ENCODE measurements around the gene PCK2.

PCK2 gene

DNA sequence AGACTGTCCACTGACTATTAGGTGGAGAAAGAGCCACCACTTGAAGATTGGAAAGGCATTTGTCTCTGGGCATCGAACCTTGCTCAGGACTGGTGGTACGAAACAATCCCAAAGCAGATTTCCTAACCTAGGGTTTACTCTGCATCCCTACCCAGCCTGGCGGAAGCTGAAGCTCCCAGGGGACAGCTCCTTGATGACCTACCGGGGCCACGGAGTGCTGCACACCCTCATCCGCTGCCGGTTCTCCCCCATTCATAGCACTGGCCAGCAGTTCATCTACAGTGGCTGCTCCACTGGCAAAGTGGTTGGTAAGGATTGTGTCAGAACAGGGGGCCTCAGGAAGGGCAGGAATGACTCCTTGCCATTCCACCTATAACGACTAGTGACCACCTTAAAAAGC is 27.1 kb downstream of the PCK2 start:
- no peak for DNase-seq

DNA sequence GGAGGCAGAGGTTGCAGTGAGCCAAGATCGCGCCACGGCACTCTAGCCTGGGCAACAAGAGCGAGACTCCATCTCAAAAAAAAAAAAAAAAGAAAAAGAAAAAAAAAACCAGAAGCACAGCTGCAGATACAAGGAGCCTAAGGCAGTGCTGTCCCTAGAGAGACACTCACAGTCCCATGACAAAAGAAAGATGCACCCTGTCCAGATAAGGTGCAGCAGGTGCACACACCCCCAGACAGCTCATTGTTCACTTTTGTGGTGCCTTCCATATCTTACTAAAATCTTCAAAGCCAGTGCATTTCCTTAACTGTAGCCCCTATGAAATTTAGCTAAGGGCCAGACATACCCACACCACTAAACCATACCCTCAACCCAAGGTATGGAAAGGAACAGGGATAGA is 28.3 kb downstream of the PCK2 start:
- no peak for DNase-seq

DNA sequence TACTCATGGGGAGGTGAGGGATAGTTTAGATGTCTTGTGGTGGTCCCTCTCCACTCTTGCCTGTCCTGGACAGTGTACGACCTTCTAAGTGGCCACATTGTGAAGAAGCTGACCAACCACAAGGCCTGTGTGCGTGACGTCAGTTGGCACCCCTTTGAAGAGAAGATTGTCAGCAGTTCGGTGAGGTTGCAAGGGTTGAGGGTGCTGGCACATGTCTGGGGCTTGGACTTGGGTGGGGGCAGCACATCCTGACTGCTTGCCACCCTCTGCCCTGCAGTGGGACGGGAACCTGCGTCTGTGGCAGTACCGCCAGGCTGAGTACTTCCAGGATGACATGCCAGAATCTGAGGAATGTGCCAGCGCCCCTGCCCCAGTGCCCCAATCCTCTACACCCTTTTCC is 28.8 kb downstream of the PCK2 start:
- no peak for DNase-seq

DNA sequence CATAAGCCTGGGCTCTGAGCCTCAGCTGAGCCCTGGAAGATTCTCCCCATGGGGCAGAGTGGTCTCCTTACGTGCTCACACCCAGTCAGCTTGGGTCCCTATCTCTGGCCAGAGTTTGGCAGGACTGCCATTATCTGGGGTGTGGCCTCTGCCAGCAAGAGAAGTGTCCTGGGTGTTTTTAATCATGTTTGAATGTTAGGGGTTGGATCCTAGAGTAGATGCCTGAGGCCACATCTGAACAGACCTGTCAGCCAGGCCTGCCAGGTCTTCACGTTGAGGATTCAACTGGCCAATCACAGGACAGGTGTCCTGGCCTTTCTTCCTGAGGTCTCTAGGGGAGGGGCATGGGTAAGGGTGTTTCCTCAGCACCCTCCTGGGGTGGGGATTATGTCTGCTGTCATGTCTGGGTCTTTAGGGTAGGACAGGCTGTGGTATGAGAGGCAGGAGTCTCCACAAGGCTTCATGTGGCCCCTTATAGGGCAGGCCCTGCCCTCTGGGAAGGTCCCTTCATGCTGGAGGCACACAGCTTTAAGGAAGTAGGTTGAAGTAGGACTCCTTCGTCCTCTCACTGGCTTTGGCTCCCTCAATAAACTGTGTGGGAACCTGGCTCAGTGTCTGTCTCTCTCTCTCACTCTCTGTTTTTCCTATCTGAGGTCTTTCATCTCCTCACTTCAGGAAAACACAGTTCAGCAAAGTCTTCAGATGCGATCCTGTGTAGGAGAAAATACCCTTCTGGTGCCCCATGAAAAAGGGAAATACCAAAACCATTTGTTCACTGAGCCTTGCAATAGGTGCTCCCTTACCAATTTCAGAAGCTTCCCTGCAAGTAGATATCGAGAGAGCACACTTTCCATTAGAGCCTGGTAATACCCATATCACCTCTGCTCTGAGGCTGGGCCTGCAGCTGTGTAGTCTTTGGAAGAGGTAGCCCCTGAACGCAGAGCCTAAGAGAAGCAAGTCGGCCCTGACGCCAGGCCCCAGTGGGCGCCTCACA is 29.6 kb downstream of the PCK2 start:
- DNase-seq: no peak

DNA sequence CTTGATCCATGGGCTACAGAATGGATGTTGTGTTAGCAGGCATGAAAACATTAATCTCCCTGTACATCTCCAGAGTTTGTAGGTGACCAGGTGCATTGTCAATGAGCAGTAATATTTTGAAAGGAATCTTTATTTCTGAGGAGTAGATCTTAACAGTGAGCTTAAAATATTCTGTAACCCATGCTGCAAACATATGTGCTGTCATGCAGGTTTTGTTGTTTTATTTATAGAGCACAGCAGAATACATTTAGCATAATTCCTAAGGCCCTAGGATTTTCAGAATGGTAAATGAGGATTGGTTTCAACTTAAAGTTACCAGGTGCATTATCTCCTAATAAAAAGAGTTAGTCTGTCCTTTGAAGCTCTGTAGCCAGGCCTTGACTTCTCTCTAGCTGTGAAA is 32.8 kb downstream of the PCK2 start:
- DNase-seq: no peak

DNA sequence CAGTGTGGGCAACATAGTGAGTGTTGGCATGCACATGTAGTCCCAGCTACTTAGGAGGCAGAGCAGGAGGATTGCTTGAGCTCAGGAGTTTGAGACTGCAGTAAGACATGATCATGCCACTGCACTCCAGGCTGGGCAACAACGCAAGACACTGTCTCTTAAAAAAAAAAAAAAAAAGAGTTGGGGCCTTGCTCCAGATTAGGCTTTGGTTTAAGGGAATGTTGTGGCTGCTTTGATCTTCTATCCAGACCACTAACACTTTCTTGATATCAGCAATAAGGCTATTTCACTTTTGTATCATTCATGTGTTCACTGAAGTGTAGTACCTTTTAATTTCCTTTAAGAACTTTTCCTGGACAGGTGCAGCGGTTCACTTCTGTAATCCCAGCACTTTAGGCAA is 33.6 kb downstream of the PCK2 start:
- DNase-seq: no peak

DNA sequence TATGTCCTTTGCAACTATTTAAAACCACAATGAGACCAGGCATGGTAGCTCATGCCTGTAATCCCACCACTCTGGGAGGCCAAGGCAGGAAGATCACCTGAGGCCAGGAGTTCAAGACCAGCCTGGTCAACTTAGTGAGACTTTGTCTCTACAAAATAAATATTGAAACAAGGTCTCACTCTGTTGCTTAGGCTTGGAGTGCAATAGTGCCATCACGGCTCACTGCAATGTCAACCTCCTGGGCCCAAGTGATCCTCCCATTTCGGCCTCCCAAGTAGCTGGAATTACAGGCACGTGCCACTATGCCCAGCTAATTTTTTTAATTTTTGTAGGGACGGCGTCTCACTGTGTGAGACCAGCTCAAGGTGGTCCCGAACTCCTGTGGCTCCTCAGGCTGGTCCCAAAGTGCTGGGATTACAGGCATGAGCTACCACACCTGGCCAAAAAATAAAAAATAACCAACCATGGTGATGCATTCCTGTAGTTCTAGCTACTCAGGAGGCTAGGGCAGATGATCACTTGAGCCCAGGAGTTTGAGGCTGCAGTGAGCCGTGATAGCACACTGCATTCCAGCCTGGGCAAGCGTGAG is 35.4 kb downstream of the PCK2 start:
- DNase-seq: no peak

DNA sequence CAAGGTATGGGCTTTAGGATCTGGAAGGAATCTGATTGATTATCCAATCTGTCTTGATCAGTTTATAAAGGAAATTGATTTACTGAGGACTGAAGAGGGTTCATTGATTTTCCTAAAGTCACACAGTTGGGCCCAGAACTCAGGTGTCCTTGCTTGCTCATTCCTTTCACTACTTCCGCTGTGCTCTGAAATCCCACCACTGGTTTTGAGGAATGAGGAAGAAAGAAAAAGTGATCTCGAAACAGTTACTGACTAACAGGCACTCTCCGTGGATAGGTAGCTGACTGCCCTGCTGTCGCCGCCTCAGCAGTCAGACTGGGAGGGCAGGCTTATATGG is 36.2 kb downstream of the PCK2 start, which contains the start of gene FITM1:
FITM1 (plus strand) TSS at position 280 of the 337 bp plus-strand sequence. CDS start 905 bp downstream, outside the sequence.
- DNase-seq: no peak

DNA sequence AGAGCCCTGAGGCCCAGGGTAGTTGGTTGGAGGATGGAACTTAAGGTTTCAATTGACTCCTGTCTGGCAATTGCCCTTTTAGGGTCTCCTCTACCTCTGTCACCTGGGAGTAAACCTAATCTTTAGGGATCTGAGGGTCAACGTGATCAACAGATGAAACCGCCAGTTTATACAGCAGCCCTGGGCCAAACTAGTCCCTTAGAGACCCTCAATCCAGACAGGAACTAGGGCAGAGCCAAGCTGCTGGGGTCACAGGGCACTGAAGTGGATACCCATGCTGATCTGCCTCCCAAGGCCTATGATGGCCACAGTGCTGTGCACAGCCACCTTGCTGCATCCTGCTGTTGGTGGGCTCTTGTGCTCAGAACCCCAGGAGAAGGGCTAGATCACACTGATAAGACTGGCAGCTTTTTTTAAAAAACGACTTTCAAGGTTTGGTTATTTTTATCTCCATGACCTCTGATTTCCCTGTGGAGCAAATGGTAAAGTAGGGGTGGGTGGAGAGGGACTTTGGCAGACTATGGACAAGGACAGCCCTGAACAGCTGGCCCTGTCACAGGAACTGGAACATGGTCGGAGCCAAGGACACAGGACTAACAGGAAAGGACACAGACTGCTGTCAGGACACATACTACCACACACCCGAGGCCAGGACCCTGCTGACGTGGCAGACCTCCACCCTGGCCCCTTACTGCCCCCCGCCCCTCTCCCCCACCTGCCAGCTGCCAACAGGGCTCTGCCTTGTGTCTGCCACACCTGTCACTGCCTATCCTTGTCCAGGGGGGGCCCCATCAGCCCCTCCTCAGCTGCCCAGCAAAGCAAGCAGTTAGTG is 36.8 kb downstream of the PCK2 start:
- DNase-seq: no peak

DNA sequence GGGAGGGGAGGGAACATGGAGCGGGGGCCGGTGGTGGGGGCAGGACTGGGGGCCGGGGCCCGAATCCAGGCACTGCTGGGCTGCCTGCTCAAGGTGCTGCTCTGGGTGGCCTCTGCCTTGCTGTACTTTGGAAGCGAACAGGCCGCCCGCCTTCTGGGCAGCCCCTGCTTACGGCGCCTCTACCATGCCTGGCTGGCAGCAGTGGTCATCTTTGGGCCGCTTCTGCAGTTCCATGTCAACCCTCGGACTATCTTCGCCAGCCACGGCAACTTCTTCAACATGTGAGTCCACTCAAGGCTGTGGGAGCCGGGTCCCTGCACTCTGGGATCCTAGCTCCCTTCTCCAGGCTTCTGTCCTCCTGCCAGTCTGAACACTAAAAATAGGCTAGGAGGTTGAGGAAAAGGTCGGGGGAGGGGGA is 37.4 kb downstream of the PCK2 start:
- DNase-seq: no peak

DNA sequence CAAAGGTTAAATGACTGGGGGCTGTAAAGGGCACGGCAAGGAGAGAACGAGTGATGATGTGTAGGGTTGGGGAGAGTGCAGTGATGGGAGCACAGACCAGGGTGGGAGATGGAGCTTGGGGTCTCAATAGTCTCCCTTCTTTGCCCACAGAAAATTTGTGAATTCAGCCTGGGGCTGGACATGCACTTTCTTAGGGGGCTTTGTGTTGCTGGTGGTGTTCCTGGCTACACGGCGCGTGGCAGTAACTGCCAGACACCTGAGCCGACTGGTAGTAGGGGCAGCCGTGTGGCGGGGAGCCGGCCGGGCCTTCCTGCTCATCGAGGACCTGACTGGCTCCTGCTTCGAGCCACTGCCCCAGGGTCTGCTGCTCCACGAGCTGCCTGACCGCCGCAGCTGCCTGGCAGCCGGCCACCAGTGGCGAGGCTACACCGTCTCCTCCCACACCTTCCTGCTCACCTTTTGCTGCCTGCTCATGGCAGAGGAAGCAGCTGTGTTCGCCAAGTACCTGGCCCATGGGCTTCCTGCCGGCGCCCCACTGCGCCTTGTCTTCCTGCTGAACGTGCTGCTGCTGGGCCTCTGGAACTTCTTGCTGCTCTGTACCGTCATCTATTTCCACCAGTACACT is 38.1 kb downstream of the PCK2 start:
- no peak for DNase-seq

DNA sequence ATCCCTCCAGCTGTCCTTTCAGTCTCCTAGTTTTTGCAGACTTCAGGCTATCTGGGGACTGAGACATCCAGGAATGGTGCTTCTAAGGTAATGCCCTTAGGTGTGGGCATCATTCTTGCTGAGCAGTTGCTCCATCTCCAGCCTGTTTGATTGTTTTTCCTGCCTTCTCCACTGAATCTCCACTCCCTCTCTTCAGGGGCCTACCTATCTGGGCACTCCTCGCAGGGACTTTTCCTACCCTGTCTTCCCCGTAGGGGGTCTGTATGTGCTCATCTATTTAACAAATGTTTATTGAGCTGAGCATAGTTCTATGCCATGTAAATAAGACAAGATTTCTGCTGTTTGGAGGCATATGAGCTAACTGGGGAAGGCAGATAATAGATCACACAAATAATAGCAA is 38.9 kb downstream of the PCK2 start:
- DNase-seq: no peak

DNA sequence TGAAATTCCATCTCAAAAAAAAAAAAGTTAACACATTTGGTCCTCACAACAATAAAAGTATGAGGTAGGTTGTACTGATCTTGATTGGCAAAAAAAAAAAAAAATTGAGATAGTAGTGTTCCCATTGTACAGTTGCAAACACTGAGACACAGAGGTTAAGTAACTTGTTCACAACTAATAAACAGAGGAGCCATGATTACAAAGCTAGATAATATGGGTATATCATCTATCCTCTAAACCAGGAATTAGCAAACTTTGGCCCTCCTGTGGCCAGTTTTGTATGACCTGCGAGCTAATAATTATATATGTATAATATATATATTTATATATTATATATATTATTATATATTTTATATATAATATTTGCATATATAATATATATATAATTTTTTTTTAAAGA is 39.6 kb downstream of the PCK2 start:
- no peak for DNase-seq

DNA sequence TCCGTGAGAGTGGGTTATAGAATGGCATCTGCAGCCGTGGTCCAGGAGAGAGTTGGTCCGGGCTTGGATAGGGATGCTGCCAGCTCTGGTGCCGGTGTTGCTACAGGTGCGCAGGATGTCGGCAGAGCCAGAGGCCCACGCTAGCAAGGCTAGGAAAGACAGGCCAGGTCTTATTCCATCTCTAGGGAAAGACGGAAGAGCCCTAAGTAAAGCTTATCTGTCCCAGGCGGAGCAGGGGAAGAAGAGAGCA is 41.4 kb downstream of the PCK2 start:
- no peak for DNase-seq

DNA sequence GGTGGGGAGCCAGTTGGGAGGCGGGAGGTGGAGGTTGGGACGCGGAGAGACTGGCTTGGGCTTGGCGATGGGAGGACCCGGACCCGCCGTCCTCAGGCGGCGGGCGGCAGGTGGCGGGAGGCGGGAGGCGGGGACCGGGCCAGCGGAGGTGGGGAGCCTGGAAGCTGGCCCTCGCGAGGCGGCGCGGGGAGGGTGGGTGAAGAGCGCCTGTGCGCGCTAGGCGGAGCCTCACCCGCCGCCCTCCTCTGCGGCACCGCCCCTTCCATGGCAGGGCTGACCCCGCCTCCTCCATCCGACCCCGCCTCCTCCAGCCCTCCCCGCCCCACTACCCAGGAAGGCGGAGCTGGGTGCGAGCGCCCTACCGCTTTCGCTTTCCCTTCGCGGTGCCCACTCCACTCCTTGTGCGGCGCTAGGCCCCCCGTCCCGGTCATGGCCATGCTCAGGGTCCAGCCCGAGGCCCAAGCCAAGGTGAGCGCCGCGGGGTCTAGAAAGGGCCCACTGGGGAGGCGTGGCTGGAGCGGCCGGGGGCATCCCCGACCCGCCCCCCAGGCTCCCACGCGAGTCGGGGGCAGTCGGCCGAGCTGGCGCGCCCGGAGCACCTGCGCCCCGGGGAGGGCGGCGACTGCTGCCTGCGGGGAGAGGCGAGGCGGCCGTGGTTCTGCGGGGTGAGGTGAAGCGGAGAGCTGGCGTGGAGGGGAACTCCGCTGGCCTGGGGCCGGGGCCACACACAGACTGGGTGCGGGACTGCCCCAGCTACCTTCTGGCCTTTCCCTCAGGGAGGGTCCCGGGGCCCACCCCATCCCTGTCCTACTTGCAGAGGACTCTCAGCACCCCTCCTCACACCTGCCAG is 41.9 kb downstream of the PCK2 start, which contains the start of gene PSME1:
PSME1 (plus strand) TSS at position 361 of the 850 bp plus-strand sequence; CDS start at position 430, 69 bp downstream.
- DNase-seq: peak; percentile 77

DNA sequence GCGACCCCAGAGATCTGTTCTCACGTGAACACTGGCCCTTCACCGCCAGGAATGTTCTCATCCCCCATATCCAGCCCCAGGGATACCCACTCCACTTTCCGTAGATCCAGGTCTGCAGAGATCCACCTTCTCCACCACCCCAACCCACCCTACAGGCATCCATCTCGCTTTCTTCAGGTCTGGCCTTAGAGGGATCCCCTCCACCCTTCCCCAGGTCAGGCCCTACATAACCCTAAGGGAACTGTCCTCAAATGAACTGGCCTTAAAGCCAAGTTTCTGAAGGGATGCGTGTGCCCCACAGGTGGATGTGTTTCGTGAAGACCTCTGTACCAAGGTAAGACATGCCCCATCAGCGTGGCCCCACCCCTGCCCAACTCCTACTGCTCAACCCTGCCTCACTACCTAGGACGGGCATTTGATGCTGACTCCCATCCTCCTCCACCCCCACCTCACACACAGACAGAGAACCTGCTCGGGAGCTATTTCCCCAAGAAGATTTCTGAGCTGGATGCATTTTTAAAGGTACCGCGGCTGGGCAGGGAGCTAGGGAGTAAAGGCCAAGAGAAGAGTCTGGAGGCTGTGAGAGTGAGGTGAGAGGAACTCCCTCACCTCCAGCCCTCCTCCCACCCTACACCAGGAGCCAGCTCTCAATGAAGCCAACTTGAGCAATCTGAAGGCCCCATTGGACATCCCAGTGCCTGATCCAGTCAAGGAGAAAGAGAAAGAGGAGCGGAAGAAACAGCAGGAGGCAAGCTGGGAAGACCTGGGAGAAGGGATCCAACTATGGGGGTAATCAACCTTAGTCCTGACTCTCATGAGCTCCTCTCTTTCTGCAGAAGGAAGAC is 42.8 kb downstream of the PCK2 start:
- DNase-seq: no peak

DNA sequence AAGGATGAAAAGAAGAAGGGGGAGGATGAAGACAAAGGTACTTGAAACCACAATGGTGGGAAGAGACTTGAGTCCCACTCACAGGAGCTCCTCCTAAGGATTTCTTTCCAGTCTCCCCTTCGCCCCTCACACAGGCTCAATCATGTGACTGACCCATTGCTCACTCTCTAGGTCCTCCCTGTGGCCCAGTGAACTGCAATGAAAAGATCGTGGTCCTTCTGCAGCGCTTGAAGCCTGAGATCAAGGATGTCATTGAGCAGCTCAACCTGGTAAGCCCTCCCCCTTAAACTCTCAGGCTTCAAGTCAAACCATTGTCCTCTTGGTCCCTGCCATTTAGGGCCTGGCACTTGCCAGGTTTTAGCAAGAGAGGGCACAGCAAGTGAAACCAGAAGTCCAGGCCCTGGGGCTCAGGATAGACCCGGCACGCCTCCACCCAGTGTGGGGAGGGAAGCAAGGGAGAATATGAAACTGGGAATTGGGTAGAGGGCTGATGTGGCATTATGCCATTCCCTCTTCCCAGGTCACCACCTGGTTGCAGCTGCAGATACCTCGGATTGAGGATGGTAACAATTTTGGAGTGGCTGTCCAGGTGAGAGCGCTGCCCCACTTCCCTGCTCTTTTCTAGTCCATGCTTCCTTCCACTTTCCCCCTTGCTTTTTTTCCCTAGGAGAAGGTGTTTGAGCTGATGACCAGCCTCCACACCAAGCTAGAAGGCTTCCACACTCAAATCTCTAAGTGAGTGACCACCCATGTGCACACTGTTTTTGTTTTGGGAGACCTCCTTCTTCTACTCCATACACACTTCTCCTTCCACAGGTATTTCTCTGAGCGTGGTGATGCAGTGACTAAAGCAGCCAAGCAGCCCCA is 43.7 kb downstream of the PCK2 start:
- no peak for DNase-seq

DNA sequence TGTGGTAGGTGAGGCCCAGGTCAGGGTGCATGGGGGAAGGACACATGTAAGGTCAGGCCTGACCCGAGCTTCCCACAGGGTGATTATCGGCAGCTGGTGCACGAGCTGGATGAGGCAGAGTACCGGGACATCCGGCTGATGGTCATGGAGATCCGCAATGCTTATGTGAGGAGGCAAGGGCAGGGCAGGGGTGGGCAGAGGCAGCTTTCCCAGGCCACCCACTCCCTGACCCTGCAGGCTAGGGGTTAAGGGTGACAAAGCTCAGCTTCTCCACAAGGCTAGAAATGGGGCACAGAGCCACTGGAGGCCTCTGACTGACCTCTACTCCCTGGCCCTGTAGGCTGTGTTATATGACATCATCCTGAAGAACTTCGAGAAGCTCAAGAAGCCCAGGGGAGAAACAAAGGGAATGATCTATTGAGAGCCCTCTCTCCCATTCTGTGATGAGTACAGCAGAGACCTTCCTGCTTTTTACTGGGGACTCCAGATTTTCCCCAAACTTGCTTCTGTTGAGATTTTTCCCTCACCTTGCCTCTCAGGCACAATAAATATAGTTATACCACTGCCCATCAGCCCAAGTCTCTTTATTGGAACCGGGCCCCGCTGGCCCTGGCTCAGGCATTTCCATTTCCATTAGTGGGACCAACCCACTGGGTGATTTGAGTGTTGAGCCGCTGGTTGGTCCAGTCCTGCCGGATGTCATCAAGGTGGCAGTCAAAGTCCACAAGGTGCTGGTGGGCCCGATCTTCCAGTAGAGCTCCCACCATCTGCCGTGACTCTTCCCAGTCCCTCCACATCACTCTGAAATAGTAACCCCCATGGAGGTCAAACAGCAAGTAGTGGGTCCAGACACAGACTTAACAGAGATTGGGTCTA is 44.5 kb downstream of the PCK2 start:
- DNase-seq: no peak

DNA sequence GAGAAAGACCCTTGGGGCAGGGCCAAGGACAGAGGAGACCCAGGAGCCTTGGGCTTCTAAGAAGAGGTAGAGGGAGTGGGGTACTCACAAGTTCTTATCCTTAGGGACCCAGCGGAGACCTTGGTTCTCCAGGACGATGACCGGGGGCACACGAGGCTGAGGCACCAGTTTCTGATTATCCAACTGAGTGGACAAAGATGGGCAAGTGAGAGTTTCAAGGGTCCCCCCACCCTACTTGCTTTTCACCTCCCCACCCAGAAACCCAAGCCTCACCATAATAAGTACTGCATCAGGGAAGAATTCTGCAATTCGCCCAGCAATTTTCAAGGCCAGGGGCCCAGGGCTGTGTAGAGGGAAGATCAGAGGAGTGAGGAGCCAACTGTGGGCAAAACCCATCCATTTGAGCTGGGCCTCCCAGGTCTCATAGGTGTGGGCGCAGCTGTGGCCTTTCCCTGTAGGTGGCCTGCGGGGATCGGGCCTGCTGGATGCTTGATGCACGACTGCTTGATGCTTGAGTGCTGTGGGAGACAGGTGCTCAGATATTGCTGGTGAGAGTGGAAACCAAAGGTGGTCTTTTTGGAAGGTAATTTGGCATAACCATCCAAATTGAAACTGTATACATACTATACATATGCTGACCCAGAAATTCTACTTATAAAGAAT is 45.3 kb downstream of the PCK2 start:
- DNase-seq: no peak

Data from kidney glomerular epithelial cell (primary cell).